ENCODE results near the gene RPL37.
"Not testable (repeated sequence)": the region's sequence is repeated elsewhere in the genome, so short reads cannot be mapped to it uniquely, and the experiment has no call there.

The RPL37 gene

DNA sequence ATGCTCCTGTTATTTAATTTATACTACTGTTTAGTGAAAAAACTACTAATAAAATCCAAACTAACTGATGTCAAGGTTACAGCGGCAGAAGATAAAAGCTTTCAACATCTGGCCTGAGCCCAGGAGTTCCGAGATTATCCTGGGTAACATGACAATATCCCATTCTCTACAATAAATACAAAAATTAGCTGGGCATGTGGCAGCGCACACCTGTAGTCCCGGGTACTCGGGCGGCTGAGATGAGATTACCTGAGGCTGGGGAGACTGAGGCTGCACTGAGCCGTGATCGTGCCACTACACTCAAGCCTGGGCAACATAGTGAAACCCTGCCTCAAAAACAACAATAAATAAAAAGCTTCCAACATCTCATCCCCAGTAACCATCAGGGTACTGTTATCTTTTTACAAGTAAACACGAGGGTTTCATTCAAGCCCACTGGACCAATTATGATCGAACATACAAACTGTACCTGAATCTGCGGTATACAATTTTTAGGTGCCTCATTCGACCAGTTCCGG, 1.3 kb downstream of the RPL37 start:
- no peak for DNase-seq

DNA sequence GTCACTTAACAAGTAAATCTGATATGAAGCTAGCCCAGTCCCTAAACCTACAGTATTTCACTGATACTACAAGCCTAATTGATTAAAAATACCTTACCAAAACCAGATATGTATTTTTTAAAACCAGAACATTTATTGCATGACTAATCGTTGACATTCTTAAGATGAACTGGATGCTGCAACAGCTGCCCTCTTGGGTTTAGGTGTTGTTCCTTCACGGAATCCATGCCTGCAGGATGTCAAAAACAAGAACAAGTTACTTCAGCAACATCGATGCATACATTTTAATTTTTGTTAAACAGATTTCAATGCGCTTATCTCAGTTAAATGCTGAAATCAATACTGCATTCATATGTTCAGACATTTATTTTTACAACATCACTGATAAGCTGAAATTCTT, 2.7 kb downstream of the RPL37 start:
- DNase-seq = no peak

DNA sequence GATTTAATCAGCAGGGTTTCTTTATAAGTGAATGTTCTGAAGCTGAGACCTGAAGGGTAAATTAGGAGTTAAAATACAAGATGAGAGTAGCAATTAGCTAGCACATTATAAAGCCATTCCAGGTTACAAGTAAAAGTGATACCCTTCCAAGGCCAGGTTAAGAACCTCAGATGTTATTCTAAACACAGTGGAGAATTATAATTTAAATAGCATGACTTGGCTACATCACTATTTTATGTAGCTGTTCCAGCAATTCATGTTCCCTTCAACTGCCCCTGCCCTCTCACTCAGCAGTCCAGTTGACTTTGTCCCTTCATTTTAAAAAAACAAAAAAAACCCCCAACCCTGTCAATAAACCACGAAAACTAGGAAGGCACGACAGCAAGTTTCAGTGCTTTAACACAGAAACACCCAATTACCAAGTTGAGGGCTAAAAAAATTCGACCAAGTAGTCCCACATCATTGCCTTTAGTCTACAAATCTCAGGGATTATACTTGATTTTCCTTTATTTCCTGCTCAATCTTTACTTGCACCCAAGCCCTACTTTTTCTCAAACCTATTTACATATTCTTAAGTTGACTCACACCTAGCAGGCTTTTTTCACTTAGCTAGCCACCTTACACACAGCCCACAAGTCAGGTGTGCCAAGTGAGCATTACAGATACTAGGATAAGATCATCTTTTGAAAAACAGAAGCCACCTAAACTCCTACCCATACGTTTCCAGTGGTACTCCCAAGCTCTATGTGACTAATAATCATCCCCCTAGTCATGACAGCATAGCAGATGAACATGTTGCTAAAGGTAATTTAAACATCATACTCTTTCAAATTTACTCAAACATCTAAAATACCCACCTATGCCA, 3.4 kb downstream of the RPL37 start:
- peak; percentile 53 for DNase-seq

DNA sequence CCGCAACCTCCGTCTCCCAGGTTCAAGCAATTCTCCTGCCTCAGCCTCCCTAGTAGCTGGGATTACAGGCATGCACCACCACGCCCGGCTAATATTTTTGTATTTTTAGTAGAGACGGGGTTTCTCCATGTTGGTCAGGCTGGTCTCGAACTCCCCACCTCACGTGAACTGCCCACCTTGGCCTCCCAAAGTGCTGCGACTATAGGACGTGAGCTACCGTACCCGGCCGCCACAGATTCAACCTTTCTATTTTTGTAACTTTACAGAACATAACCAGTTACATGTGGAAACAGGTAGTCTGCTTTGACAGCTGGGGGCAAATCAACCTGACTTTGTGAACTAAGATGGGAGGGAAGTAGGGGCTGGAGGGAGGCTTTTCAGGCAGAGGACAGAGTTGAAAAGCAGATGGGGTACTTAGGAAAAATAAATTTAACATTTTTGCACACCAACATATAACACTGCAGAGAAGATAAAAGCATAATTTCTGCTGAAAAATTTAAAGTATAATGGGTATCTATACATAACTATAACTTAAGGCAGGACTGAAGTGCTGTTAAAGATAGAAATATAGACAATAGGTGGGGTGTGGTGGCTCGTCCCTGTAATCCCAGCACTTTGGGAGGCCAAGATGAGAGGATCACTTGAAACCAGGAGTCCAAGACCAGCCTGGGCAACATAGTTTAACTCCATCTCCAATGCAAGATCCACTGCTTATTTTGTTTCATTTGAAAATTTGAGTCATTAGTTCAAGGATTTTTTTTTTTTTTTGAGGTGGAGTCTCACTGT, 5.1 kb downstream of the RPL37 start:
- DNase-seq = no peak

GRCh38 chr5:40828690-40829661, 6.0 kb downstream of the RPL37 start:
- DNase-seq = no peak

DNA sequence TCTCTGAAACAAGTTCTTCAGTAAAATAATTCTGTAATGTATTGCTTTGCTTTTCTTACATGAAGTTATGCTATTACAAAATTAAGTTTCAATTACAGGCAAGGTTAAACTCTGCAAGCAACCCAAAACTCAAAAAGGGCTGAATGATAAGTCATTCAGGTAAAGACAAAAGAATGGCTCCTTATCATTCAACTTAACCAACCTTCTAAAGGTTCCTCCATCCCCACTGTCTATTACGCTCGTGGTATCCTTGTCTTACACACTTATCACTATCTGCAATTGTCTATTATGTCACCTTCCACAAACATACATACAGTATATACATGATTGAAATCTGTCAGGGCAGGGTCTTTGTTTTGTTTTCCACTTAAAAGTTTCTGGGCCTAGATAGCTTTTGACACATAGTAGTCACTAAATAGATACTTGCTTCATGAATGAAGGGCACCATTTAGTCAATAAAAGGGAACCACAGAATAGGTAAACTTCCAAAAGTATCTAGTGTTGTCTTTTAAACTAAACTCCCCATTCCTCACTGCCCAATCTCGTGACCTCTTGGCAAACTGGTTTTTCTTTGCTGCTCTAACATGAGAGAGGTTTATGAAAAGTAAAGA, 6.9 kb downstream of the RPL37 start:
- DNase-seq = no peak

DNA sequence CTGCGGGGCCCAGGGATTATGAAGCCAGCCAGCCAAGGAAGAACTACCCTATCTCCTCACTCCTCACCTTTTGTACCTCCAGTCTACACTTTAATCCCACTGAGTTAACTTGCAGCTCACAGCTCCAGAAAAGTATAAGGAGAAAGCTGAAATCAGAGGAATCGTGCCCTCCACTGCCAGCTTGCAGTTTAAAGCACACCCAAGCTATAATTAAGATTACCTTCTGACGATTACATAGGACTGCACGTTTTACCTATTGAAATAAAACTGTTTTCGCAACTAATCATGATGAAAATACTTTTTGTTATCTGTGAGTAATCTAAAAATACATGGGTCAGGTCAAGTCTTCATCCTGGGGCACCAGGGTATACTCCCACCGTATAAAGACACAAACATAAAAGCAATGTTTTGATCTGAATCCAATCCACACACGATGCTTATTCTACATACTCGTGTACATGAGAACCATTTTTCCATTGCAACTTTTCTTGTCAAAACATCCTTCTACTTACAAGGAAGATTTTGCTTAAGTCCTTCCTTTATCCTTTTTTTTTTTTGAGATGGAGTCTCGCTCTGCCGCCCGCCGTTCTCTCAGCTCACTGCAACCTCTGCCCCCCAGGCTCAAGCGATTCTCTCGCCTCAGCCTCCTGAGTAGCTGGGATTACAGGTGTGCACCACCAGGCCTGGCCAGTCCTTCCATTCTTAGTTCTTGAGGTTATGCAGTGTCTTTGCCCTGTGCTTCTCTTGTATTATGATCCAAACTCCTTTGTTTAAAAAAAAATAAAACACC, 7.6 kb downstream of the RPL37 start:
- no peak for DNase-seq

GRCh38 chr5:40826489-40827187, 8.4 kb downstream of the RPL37 start:
- DNase-seq = no peak

DNA sequence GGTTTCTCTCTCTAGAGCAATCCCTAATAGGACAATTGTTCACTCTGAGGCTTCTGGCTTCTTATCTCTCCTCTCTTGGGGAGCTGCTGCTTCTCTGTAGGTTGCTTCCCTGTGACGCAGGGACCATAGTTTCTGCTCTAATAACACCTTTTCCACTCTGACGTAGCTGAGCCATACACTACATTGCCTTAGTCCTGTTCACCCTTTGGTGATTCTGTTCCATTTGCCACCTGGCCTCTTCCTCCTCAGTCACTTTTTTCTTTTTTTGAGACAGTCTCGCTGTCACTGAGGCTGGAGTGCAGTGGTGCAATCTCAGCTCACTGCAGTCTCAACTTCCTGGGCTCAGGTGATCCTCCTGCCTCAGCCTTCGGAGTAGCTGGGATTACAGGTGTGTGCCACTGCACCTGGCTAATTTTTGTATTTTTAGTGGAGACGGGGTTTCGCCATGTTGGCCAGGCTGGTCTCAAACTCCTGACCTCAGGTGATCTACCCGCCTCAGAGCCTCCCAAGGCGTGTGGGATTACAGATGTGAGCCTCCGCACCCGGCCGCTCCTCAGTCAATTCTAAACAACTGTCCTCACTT, 9.5 kb downstream of the RPL37 start:
- DNase-seq = not testable (repeated sequence)

- no peak for DNase-seq
These were observed 11.6 kb downstream of the RPL37 start for GRCh38 chr5:40823459-40823858.

DNA sequence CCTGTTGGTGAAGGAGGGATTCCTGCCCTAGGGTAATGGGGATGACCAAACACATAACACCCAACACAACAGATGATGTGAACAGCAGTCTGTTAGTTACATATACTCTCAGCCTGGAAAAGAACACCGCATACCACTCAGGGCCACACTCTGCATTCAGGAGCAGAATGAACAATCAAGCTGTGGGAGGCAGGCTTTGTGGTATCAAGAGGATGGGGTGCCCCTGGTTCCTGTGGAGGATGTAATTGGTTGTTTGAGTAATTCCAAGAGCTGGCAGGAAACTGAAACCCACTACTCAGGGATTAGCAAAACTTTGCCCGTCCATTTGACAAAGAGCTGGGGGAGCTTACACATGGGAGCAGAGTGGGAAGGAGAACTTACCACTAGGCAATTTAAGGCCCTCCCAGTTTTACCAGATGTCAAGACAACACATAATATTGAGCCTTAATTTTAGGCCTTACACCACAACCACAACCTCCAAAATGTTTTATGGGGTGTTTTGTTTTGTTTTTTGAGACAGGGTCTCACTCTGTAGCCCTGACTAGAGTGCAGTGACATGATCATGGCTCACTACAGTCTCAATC, 21.2 kb downstream of the RPL37 start:
- DNase-seq = peak; percentile 51

DNA sequence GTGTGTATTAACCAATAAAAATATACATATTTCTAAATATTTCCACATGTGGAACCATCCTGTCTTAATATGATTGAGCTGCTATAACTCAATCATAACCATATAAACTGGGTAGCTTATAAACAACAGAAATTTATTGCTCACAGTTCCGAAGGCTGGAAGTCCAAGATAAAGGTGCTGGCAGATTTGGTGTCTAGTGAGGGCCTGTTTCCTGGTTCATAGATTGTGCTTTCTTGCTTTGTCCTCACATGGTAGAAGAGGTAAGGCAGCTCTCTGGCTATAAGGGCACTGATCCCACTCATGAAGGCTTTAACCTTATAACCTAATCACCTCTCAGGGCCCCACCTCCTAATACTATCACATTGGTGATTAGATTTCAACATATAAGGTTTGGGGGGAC, 22.9 kb downstream of the RPL37 start:
- no peak for DNase-seq

DNA sequence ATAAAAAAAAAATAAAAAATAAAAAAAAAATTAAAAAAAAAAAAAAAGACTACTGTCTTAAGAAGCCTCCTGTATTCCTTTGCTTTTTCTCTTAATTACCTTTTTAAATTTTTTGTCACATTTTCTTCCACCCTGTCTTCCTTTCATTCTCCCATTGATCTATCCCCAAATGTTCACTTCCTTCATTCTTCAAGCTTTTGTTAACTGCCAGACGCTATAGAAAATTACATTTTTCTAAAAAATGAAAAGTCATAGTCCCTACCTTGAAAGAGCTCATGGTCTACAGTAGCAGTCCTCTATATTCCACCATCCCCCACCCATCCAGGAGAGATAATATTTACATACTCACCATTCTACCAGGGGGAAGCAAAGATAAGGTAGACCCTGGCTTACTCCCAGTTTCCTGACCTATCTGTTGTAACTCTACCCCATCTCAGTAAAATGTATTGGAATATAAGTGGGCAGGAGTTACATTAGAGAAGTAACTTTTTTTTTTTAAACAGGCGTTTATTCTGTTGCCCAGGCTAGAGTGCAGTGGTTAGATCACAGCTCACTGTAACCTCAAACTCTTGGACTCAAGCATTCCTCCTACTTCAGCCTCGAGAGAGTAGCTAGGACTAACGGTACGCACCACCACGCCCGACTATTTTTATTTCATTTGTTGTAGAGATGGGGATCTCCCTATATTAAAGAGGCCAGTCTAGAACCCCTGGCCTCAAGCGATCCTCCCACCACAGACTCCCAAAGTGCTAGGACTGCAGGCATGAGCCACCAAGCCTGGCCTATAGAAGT, 33.1 kb downstream of the RPL37 start:
- no peak for DNase-seq

- no peak for DNase-seq
These were observed 35.8 kb downstream of the RPL37 start for GRCh38 chr5:40799258-40799657.

DNA sequence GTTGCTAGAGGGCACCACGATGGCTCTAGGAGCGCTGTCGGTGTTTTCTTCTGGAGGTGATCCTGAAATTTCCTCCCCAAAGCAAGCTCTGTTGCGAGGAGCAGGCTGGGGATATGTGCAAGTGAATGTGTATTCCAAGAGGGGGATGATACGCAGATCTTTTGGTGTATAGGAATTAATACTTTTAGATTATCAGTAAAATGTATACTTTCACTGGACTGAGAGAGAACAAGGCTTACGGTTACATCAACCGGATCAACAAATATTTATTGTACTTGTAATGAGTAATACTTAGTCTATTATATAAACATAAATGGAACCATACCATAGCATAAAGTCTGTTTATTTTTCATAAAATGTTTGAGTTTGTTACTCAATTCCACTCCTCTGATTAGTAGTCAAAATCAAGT, 36.2 kb downstream of the RPL37 start:
- DNase-seq = no peak

DNA sequence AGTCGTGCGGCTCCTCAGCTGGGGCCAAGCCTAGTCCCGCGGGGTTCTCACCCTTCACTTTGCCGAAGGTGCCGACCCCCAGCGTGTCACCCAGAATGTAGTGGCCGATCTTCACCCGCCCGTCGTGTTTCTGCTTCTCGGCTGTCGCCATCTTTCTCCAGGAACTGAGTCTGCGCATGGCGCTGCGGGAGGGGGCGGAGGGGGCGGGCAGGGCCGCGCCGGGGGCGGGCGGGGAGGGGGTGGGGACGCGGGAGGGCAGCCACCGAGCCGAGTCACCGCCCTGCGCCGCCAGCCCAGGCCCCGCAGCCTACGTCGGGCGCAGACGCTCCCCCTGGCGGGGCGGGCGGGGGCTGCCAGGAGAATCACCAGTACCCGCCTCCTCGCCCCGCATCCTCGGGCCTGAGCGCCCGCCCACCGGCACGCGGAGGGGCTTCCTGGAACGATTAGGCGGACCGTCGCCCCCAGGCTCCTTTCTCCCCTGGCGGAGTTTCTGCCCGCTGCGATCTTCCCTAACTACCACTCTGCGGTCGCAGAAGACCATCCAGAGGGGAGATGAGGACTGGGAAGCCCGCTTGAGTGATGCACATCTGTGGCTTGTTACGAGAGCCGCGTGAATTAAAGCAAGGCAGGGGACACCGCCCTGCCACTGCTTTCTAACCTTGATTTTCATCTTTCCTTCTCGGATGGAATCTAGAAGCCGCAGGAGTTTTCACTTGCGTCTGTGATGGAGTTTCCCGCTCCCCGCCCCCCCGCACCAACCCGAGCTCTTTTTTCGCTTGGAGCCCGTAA, 36.8 kb downstream of the RPL37 start, which contains the start of gene PRKAA1:
Gene PRKAA1 (minus strand): TSS at position 363 of the 789 bp plus-strand sequence. CDS start 185 bp downstream, at position 178.
- peak; percentile 86 for DNase-seq

- peak; percentile 78 for DNase-seq
These were observed 37.6 kb downstream of the RPL37 start for GRCh38 chr5:40797273-40798011.

Measured in stimulated activated CD4-positive, alpha-beta T cell treated with anti-CD3 and anti-CD28 coated beads, Interleukin-4, amount 100 ng/mL, for 24 hours (primary cell).